Duodenal mucosa (tissue), 2 donors: ENCODE measurements around the gene CCNB1IP1.
"Not testable (repeated sequence)": the region's sequence is repeated elsewhere in the genome, so short reads cannot be mapped to it uniquely, and the experiment has no call there.

ENCODE experiments used
- H3K27ac ChIP-seq: one replicate; pipeline ENCODE4 v1.7.0; 2013; ENCODE audit warnings: low read depth, low read length
- H3K27me3 ChIP-seq, 2 donors: one replicate each; pipeline ENCODE4 v1.7.0; 2013; ENCODE audit warnings: low read length in 2 of 2, control low read depth in 1 of 2; ENCODE audit not compliant: insufficient read depth in 2 of 2, control insufficient read depth in 1 of 2
- H3K36me3 ChIP-seq, 2 donors: one replicate each; pipeline ENCODE4 v1.7.0; 2013; ENCODE audit warnings: low read length in 2 of 2, control low read depth in 1 of 2; ENCODE audit not compliant: insufficient read depth in 2 of 2, control insufficient read depth in 1 of 2
- H3K4me1 ChIP-seq, 2 donors: one replicate each; pipeline ENCODE4 v1.7.0; 2013; ENCODE audit warnings: low read length in 2 of 2, control low read depth in 1 of 2; ENCODE audit not compliant: insufficient read depth in 2 of 2, control insufficient read depth in 1 of 2
- H3K4me3 ChIP-seq, 2 donors: one replicate each; pipeline ENCODE4 v1.7.0; 2013; ENCODE audit warnings: low read length in 2 of 2, low read depth in 1 of 2
- H3K9ac ChIP-seq, 2 donors: one replicate each; pipeline ENCODE4 v1.7.0; 2013; ENCODE audit warnings: low read length in 2 of 2, low read depth in 1 of 2
- H3K9me3 ChIP-seq, 2 donors: one replicate each; pipeline ENCODE4 v1.7.0; 2013; ENCODE audit warnings: low read length in 2 of 2, control low read depth in 1 of 2; ENCODE audit not compliant: control insufficient read depth in 1 of 2

The CCNB1IP1 gene

GRCh38 chr14:20264361-20264760 lies 68.7 kb downstream of the CCNB1IP1 start:
- not testable (repeated sequence) for H3K27me3 ChIP-seq, H3K36me3 ChIP-seq, H3K9me3 ChIP-seq, H3K4me1 ChIP-seq, H3K9ac ChIP-seq, H3K27ac ChIP-seq, H3K4me3 ChIP-seq

DNA sequence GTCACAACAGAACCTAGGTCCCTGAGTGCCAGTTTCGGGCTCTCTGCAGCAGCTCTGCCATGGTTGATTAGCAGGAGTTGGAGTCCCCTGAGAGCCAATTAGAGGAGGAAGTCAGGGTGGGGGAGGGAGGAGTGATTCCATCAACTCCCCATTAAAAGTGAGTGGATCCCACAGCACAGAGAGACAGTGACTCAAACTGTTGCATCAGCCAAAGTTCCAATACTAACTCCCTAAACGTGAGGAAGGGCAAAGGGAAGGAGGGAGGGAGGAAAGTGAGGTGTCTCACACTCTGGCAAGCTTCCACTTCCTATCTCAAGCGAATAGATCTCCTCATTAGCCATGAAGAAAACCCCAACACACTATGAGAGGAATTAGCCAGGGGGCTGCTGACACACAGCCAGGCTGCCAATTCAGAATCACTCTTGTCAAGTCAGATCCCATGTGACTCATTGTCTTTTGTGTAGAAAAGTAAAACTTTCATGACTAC lies 70.4 kb downstream of the CCNB1IP1 start:
- Histone ChIP-seq H3K27ac (no peak overlapping the region), H3K9ac (no peak overlapping the region), H3K9me3 (no peaks in the 10 kb centered on the region), H3K36me3 (no peaks in the 10 kb centered on the region), H3K4me3 (no peak overlapping the region), H3K27me3 (no peaks in the 10 kb centered on the region), H3K4me1 (no peaks in the 10 kb centered on the region)
